Measurements from ENCODE around the gene CABP7.

The CABP7 gene

GRCh38 chr22:29719899-29720645 is at the start of gene CABP7:
Gene CABP7, plus strand, starts transcription at chr22:29720003. Its CDS starts 422 bp downstream, at chr22:29720425.
- no peak within 1 kb of the TSS for H3K4me3 ChIP-seq (ENCODE audit: low read depth in 1 of 2, low read length in 2 of 2)
- H3K4me1 ChIP-seq (ENCODE audit: control insufficient read depth in 1 of 2, insufficient read depth in 2 of 2, low read length in 2 of 2) = no peaks in the 10 kb centered on the region
- H3K27me3 ChIP-seq (ENCODE audit: control insufficient read depth in 1 of 2, insufficient read depth in 2 of 2, low read length in 2 of 2) = peaks cover 27 to 37% of the 10 kb centered on the region in 2 donors
- H3K36me3 ChIP-seq (ENCODE audit: control insufficient read depth in 1 of 2, insufficient read depth in 2 of 2, low read length in 2 of 2) = no peaks in the 10 kb centered on the region
- H3K9me3 ChIP-seq (ENCODE audit: control insufficient read depth in 1 of 2, low read length in 2 of 2) = no peaks in the 10 kb centered on the region
- H3K27ac ChIP-seq (ENCODE audit: low read depth, low read length) = no peak within 1 kb of the TSS
- H3K9ac ChIP-seq (ENCODE audit: low read depth in 1 of 2, low read length in 2 of 2) = no peak within 1 kb of the TSS

- Histone ChIP-seq H3K27ac (ENCODE audit: low read depth, low read length) (no peak overlapping the region), H3K4me3 (ENCODE audit: low read depth in 1 of 2, low read length in 2 of 2) (no peak overlapping the region), H3K36me3 (ENCODE audit: control insufficient read depth in 1 of 2, insufficient read depth in 2 of 2, low read length in 2 of 2) (peaks cover 52 to 66% of the 10 kb centered on the region in 2 donors), H3K4me1 (ENCODE audit: control insufficient read depth in 1 of 2, insufficient read depth in 2 of 2, low read length in 2 of 2) (no peaks in the 10 kb centered on the region), H3K9me3 (ENCODE audit: control insufficient read depth in 1 of 2, low read length in 2 of 2) (no peaks in the 10 kb centered on the region), H3K9ac (ENCODE audit: low read depth in 1 of 2, low read length in 2 of 2) (no peak overlapping the region), H3K27me3 (ENCODE audit: control insufficient read depth in 1 of 2, insufficient read depth in 2 of 2, low read length in 2 of 2) (no peaks in the 10 kb centered on the region)
Measured at GRCh38 chr22:29670626-29671025, 49.2 kb upstream of the CABP7 start.

GRCh38 chr22:29673361-29674066 is 46.3 kb upstream of the CABP7 start:
- no peaks in the 10 kb centered on the region for H3K4me1 ChIP-seq (ENCODE audit: control insufficient read depth in 1 of 2, insufficient read depth in 2 of 2, low read length in 2 of 2)
- H3K36me3 ChIP-seq (ENCODE audit: control insufficient read depth in 1 of 2, insufficient read depth in 2 of 2, low read length in 2 of 2) = peaks cover 53 to 85% of the 10 kb centered on the region in 2 donors

GRCh38 chr22:29674121-29674520 is 45.7 kb upstream of the CABP7 start:
- H3K9me3 ChIP-seq (ENCODE audit: control insufficient read depth in 1 of 2, low read length in 2 of 2) = no peaks in the 10 kb centered on the region
- H3K36me3 ChIP-seq (ENCODE audit: control insufficient read depth in 1 of 2, insufficient read depth in 2 of 2, low read length in 2 of 2) = peaks cover 52 to 85% of the 10 kb centered on the region in 2 donors
- H3K27me3 ChIP-seq (ENCODE audit: control insufficient read depth in 1 of 2, insufficient read depth in 2 of 2, low read length in 2 of 2) = no peaks in the 10 kb centered on the region
- no peak overlapping the region for H3K4me3 ChIP-seq (ENCODE audit: low read depth in 1 of 2, low read length in 2 of 2)
- no peaks in the 10 kb centered on the region for H3K4me1 ChIP-seq (ENCODE audit: control insufficient read depth in 1 of 2, insufficient read depth in 2 of 2, low read length in 2 of 2)
- H3K9ac ChIP-seq (ENCODE audit: low read depth in 1 of 2, low read length in 2 of 2) = no peak overlapping the region
- no peak overlapping the region for H3K27ac ChIP-seq (ENCODE audit: low read depth, low read length)

More at GRCh38 chr22:29673361-29674066, 46.3 kb upstream of the CABP7 start:
- Histone ChIP-seq H3K9ac (ENCODE audit: low read depth in 1 of 2, low read length in 2 of 2) (no peak overlapping the region), H3K27ac (ENCODE audit: low read depth, low read length) (no peak overlapping the region), H3K27me3 (ENCODE audit: control insufficient read depth in 1 of 2, insufficient read depth in 2 of 2, low read length in 2 of 2) (no peaks in the 10 kb centered on the region), H3K9me3 (ENCODE audit: control insufficient read depth in 1 of 2, low read length in 2 of 2) (no peaks in the 10 kb centered on the region), H3K4me3 (ENCODE audit: low read depth in 1 of 2, low read length in 2 of 2) (no peak overlapping the region)

- Histone ChIP-seq H3K27me3 (ENCODE audit: control insufficient read depth in 1 of 2, insufficient read depth in 2 of 2, low read length in 2 of 2) (no peaks in the 10 kb centered on the region), H3K4me1 (ENCODE audit: control insufficient read depth in 1 of 2, insufficient read depth in 2 of 2, low read length in 2 of 2) (no peaks in the 10 kb centered on the region), H3K36me3 (ENCODE audit: control insufficient read depth in 1 of 2, insufficient read depth in 2 of 2, low read length in 2 of 2) (peaks cover 46 to 83% of the 10 kb centered on the region in 2 donors)
Measured at GRCh38 chr22:29679316-29679715, 40.5 kb upstream of the CABP7 start.

GRCh38 chr22:29683536-29683935 is 36.3 kb upstream of the CABP7 start:
- Histone ChIP-seq H3K9me3 (ENCODE audit: control insufficient read depth in 1 of 2, low read length in 2 of 2) (no peaks in the 10 kb centered on the region), H3K4me3 (ENCODE audit: low read depth in 1 of 2, low read length in 2 of 2) (no peak overlapping the region), H3K9ac (ENCODE audit: low read depth in 1 of 2, low read length in 2 of 2) (no peak overlapping the region), H3K36me3 (ENCODE audit: control insufficient read depth in 1 of 2, insufficient read depth in 2 of 2, low read length in 2 of 2) (peaks cover 25 to 65% of the 10 kb centered on the region in 2 donors), H3K27me3 (ENCODE audit: control insufficient read depth in 1 of 2, insufficient read depth in 2 of 2, low read length in 2 of 2) (no peaks in the 10 kb centered on the region), H3K4me1 (ENCODE audit: control insufficient read depth in 1 of 2, insufficient read depth in 2 of 2, low read length in 2 of 2) (no peaks in the 10 kb centered on the region), H3K27ac (ENCODE audit: low read depth, low read length) (no peak overlapping the region)

More at GRCh38 chr22:29679316-29679715, 40.5 kb upstream of the CABP7 start:
- Histone ChIP-seq H3K4me3 (ENCODE audit: low read depth in 1 of 2, low read length in 2 of 2) (no peak overlapping the region), H3K9ac (ENCODE audit: low read depth in 1 of 2, low read length in 2 of 2) (no peak overlapping the region), H3K9me3 (ENCODE audit: control insufficient read depth in 1 of 2, low read length in 2 of 2) (no peaks in the 10 kb centered on the region), H3K27ac (ENCODE audit: low read depth, low read length) (no peak overlapping the region)

GRCh38 chr22:29684244-29684643 is 35.6 kb upstream of the CABP7 start:
- Histone ChIP-seq H3K9ac (ENCODE audit: low read depth in 1 of 2, low read length in 2 of 2) (no peak overlapping the region), H3K4me1 (ENCODE audit: control insufficient read depth in 1 of 2, insufficient read depth in 2 of 2, low read length in 2 of 2) (no peaks in the 10 kb centered on the region), H3K27me3 (ENCODE audit: control insufficient read depth in 1 of 2, insufficient read depth in 2 of 2, low read length in 2 of 2) (no peaks in the 10 kb centered on the region), H3K27ac (ENCODE audit: low read depth, low read length) (no peak overlapping the region), H3K36me3 (ENCODE audit: control insufficient read depth in 1 of 2, insufficient read depth in 2 of 2, low read length in 2 of 2) (peaks cover 20 to 59% of the 10 kb centered on the region in 2 donors), H3K9me3 (ENCODE audit: control insufficient read depth in 1 of 2, low read length in 2 of 2) (no peaks in the 10 kb centered on the region), H3K4me3 (ENCODE audit: low read depth in 1 of 2, low read length in 2 of 2) (no peak overlapping the region)

GRCh38 chr22:29689206-29689879 is 30.5 kb upstream of the CABP7 start:
- Histone ChIP-seq H3K36me3 (ENCODE audit: control insufficient read depth in 1 of 2, insufficient read depth in 2 of 2, low read length in 2 of 2) (peaks cover 3 to 37% of the 10 kb centered on the region in 2 donors), H3K27ac (ENCODE audit: low read depth, low read length) (no peak overlapping the region), H3K4me1 (ENCODE audit: control insufficient read depth in 1 of 2, insufficient read depth in 2 of 2, low read length in 2 of 2) (no peaks in the 10 kb centered on the region), H3K9me3 (ENCODE audit: control insufficient read depth in 1 of 2, low read length in 2 of 2) (no peaks in the 10 kb centered on the region), H3K27me3 (ENCODE audit: control insufficient read depth in 1 of 2, insufficient read depth in 2 of 2, low read length in 2 of 2) (no peaks in the 10 kb centered on the region), H3K9ac (ENCODE audit: low read depth in 1 of 2, low read length in 2 of 2) (no peak overlapping the region), H3K4me3 (ENCODE audit: low read depth in 1 of 2, low read length in 2 of 2) (no peak overlapping the region)

GRCh38 chr22:29689880-29690213 is 30.0 kb upstream of the CABP7 start:
- Histone ChIP-seq H3K4me1 (ENCODE audit: control insufficient read depth in 1 of 2, insufficient read depth in 2 of 2, low read length in 2 of 2) (no peaks in the 10 kb centered on the region), H3K27me3 (ENCODE audit: control insufficient read depth in 1 of 2, insufficient read depth in 2 of 2, low read length in 2 of 2) (no peaks in the 10 kb centered on the region), H3K9ac (ENCODE audit: low read depth in 1 of 2, low read length in 2 of 2) (no peak overlapping the region), H3K9me3 (ENCODE audit: control insufficient read depth in 1 of 2, low read length in 2 of 2) (no peaks in the 10 kb centered on the region), H3K36me3 (ENCODE audit: control insufficient read depth in 1 of 2, insufficient read depth in 2 of 2, low read length in 2 of 2) (peaks cover 3 to 34% of the 10 kb centered on the region in 2 donors), H3K27ac (ENCODE audit: low read depth, low read length) (no peak overlapping the region), H3K4me3 (ENCODE audit: low read depth in 1 of 2, low read length in 2 of 2) (no peak overlapping the region)

- H3K4me3 ChIP-seq (ENCODE audit: low read depth in 1 of 2, low read length in 2 of 2) = no peak overlapping the region
- no peaks in the 10 kb centered on the region for H3K27me3 ChIP-seq (ENCODE audit: control insufficient read depth in 1 of 2, insufficient read depth in 2 of 2, low read length in 2 of 2)
- peaks cover 3 to 37% of the 10 kb centered on the region in 2 donors for H3K36me3 ChIP-seq (ENCODE audit: control insufficient read depth in 1 of 2, insufficient read depth in 2 of 2, low read length in 2 of 2)
- H3K27ac ChIP-seq (ENCODE audit: low read depth, low read length) = no peak overlapping the region
- H3K4me1 ChIP-seq (ENCODE audit: control insufficient read depth in 1 of 2, insufficient read depth in 2 of 2, low read length in 2 of 2) = no peaks in the 10 kb centered on the region
- no peak overlapping the region for H3K9ac ChIP-seq (ENCODE audit: low read depth in 1 of 2, low read length in 2 of 2)
- H3K9me3 ChIP-seq (ENCODE audit: control insufficient read depth in 1 of 2, low read length in 2 of 2) = no peaks in the 10 kb centered on the region
Measured at GRCh38 chr22:29690476-29690875, 29.3 kb upstream of the CABP7 start.

Data from duodenal mucosa (tissue), 2 donors.